ENCODE results near the gene HPRT1. TPM values are rescaled to one million over a fixed set of nuclear protein-coding genes. Genes with fewer than 3 reads are reported as not detected.
"Not testable (repeated sequence)": the region's sequence is repeated elsewhere in the genome, so short reads cannot be mapped to it uniquely, and the experiment has no call there.

HPRT1 gene, protein sequence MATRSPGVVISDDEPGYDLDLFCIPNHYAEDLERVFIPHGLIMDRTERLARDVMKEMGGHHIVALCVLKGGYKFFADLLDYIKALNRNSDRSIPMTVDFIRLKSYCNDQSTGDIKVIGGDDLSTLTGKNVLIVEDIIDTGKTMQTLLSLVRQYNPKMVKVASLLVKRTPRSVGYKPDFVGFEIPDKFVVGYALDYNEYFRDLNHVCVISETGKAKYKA
- total RNA-seq (2014; rRNA removed; shearing (Covaris generic)) = 25.0 and 51.9 TPM in 2 replicates

DNA sequence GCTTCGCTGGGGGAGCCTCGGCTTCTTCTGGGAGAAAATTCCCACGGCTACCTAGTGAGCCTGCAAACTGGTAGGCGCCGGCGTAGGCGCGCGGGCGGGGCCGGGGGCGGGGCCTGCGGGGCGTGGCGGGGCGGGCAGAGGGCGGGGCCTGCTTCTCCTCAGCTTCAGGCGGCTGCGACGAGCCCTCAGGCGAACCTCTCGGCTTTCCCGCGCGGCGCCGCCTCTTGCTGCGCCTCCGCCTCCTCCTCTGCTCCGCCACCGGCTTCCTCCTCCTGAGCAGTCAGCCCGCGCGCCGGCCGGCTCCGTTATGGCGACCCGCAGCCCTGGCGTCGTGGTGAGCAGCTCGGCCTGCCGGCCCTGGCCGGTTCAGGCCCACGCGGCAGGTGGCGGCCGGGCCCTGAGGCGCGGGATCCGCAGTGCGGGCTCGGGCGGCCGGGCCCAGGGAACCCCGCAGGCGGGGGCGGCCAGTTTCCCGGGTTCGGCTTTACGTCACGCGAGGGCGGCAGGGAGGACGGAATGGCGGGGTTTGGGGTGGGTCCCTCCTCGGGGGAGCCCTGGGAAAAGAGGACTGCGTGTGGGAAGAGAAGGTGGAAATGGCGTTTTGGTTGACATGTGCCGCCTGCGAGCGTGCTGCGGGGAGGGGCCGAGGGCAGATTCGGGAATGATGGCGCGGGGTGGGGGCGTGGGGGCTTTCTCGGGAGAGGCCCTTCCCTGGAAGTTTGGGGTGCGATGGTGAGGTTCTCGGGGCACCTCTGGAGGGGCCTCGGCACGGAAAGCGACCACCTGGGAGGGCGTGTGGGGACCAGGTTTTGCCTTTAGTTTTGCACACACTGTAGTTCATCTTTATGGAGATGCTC is at the start of gene HPRT1:
HPRT1 (plus strand) TSS at position 161 of the 857 bp plus-strand sequence; CDS start at position 308, 147 bp downstream.
- peak; percentile 83 for DNase-seq (ENCODE audit: low read depth)

DNA sequence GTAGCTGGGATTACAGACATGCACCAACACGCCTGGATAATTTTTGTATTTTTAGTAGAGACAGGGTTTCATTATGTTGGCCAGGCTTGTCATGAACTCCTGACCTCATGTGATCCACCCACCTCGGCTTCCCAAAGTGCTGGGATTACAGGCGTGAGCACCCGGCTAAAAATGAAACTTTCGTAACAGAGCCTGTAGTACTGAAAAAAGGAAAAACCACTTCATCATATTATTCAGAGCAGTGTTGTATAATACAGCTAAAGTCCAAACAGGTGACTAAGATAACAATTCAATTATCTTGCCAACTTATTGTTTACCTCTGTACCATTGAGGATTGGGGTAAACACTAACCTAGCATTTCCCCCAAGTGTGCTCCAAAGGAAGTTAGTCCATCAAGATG is 43.9 kb upstream of the HPRT1 start:
- no peak for DNase-seq (ENCODE audit: low read depth)

DNA sequence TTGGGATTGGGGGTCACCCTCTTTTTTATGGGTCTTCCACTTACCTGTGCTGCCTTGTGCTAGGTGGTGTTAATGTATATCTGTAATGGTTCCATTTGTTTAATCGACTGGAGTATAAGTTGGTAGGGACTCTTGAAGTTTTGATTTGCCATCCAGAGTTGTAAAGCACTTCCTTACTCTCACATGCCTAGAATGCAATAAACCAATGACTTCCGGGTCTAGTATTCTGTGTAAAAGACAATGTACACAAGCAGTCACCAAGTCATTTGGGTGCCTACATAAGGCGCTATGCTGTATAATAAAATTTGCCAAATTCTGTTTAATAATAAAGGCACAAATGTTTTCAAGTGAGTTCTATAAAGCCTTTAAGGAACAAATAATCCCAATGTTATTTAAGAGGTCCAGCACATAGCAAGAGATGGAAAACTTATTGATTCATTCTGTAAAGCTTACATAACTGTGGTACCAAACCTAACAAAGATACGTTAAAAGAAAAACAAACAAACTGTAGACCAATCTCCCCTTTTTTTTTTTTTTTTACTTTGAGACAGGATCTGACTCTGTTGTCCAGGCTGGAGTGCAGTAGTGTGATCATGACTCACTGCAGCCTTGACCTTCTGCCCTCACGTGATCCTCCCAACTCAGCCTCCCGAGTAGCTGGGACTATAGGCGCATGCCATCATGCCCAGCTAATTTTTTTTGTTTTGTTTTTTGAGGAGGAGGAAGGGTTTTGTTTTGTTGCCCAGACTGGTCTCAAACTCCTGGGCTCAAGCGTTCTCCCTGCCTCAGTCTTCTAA is 41.5 kb upstream of the HPRT1 start:
- DNase-seq (ENCODE audit: low read depth) = peak; percentile 51

DNA sequence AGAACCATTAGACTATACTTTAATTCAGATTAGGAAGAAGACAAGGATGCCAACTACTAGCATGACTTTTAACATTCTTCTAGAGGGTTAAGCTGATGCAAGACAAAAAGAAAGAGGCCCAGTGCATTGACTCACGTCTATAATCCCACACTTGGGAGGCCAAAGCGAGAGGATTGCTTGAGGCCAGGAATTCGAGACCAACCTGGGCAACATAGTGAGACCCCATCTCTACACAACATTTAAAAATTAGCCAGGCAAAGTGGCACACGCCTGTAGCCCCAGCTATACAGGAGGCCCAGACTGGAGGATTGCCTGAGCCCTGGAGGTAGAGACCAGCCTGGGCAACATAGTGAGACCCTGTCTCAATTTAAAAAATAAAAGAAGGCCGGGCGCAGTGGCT is 40.2 kb upstream of the HPRT1 start:
- no peak for DNase-seq (ENCODE audit: low read depth)

DNA sequence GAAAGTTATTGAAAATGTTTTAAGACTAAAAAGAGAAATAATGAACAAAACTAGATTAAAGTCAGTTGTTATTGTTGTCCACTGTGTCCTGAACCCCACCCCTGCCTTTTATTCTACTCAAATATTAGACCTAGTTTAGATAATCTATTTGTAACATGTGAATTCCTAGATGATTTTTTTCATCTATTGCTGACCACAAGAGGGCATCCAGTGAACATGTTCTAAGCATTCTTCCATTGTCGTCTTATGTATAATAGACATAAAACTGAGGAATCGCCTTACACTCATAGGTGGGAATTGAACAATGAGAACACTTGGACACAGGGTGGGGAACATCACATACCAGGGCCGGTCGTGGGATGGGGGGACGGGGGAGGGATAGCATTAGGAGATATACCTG is 36.4 kb upstream of the HPRT1 start:
- DNase-seq (ENCODE audit: low read depth) = peak; percentile 35

DNA sequence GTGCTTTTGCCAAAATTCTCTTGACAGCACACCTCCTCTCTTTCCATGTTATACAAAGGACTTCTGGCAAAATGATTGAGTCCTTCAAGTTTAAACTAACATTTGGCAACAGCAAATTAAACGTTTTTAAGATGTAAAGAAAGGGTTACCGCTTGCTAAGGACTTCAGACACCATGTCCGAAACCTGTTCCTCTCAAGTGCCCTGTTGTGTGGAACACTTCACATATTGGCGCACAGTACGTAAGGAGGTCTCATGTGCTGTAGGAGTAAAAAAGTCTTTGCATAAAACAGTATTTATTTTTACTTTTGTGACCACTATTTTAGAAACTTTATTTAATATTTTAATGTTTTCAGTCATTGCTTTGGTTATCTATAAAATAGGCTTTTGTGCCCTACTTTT is 33.7 kb upstream of the HPRT1 start:
- no peak for DNase-seq (ENCODE audit: low read depth)

DNA sequence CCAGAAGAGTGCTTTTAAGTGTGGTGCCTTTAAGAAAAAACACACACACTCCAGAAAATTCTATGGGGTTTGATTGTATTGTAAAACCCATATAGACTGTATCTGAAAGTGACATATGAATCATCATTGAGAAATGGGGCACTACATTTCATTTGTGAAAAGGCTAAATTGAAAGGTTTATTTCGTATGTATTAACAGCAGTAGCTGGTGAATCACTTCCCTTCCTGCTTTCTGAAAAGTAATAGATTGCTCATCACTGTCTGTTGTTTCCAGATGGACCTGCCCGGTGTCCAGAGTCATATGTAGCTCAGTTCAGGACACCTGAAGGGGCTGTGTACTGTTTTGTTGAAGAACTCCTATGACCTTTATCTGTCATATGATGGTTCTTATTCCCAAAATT is 28.1 kb upstream of the HPRT1 start:
- DNase-seq (ENCODE audit: low read depth) = peak; percentile 69

DNA sequence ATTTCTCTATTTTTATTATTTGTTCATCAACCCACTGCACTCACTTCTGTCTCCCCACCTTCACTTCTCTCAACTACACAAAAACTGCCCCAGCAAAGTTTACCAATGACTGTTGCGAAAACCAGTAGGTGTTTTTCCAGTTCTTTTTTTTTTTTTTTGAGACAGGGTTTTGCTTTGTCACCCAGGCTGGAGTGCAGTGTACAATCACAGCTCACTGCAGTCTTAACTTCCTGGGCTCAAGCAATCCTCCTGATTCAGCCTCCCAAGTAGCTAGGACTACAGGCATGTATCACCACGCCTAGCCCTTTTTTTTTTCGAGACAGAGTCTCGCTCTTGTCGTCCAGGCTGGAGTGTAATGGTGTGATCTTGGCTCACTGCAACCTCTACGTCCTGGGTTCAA is 24.1 kb upstream of the HPRT1 start:
- no peak for DNase-seq (ENCODE audit: low read depth)

DNA sequence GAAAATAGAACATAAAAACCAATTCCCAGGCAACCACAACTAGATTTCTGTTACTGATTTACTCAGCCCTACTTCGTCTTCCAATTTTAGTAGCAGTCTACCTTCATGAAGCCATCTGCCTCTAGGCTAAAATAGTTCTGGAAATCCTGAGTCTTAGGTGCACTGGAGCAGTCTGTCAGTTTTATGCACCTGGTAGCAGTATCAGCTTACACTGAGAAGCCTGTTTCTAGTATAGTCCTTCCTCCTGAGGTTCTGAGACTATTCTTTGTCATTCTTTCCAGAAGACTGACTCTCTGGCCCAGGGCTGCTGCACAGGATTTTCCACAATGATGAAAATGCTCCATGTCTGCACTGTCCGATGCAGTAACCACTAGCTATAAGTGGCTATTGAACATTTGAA is 16.9 kb upstream of the HPRT1 start:
- DNase-seq (ENCODE audit: low read depth) = no peak

DNA sequence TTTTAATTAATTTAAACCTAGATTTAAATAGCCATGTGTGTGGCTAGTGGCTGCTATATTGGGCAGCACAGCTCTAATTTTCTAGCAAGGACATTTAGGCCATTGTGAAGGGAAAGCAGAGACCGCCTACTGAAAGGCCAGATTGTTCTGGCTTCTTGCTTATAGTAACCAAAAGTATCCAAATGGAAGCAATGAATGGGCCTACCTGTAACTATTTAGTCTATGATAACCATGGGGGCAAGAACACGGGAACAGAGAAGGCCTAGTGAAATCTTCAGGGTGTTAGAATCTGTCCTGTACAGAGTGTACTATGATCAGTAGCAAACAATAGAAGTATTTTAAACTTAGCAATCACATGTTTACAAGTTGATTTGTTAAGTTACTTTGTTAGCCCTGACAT is 16.5 kb upstream of the HPRT1 start:
- no peak for DNase-seq (ENCODE audit: low read depth)

DNA sequence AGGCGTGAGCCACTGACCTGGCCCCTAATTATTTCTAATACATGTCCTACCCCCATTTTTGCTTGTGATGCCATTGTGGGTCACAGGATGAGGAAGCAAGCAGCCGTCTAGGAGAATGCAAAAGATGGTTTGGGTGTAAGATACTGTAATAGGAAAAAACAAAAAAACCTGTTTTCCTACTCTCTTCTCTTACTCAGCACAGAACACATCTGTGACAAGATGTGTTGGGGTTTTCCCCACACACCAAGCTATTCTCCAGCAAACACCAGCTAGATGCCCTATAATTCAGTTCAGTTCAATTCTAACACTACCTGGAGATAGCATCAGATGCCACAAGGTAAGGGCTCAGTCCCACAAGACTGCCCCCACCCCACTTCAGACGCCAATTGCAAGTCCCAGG is 15.3 kb upstream of the HPRT1 start:
- no peak for DNase-seq (ENCODE audit: low read depth)

DNA sequence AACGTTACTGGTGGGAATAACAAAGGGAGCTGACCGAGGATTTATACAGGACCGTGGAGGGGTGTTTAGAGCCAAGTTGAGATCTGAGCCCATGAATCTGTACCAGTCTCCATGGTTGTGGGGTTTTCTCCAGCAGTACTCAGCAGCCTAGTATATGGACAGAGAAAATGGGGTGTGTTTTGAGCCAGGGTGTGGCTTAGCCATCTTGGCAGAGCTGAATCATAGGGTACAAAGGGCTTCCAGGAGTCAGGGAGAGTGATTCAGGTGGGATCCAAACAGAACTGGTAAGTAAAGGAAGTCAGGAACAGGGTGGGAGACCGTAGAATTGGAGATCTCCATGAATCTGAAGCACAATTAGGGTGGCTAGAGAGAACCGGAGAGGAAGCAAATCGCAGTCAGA is 7.4 kb upstream of the HPRT1 start:
- DNase-seq (ENCODE audit: low read depth) = no peak

DNA sequence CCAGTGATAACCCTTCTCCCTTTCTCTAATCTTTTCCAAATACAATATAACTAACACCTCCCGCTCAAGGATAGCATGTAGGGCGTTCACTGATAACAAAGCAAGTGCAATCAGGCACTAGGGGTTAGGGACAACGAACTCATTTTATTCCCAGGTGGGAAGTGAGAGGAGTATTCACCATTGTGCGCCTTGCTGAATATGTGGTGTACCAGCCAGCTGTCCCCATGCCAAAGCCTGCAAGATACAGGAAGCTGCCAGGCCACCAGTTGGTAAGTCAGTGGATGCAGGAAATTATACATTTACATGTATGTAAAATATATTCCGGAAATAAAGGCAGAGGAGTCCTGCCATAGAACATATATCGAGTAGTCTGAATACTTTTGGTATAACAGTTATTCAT is 6.3 kb upstream of the HPRT1 start:
- no peak for DNase-seq (ENCODE audit: low read depth)

DNA sequence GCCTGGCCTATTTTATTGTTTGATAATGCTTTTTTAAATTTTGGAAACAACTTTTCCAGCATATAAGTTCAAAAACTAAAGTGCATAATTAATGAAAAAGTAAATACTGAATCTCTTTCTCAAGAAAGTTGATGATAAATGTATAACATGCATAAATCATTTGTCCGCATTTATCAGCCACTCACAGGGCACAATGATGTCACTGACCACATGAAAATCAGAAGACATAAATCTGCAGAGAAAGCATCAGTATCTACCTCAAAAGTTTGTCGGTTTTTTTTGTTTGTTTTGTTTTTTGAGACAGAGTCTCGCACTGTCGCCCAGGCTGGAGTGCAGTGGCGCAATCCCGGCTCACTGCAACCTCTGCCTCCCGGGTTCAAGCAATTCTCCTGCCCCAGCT is 5.5 kb upstream of the HPRT1 start:
- DNase-seq (ENCODE audit: low read depth) = no peak

DNA sequence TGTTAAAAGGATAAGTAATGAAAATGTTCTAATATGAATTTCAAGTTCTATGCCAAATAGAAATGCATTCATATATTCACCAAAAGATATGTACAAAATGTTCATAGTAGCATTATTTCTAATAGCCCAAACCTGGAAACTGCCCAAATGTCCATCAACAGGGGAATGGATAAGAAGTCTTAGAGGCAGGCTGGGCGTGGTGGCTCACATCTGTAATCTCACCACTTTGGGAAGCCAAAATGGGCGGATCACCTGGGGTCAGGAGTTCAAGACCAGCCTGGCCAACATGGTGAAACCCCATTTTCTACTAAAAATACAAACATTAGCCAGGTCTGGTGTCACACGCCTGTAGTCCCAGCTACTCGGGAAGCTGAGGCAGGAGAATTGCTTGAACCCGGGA is 2.3 kb upstream of the HPRT1 start:
- DNase-seq (ENCODE audit: low read depth) = no peak

DNA sequence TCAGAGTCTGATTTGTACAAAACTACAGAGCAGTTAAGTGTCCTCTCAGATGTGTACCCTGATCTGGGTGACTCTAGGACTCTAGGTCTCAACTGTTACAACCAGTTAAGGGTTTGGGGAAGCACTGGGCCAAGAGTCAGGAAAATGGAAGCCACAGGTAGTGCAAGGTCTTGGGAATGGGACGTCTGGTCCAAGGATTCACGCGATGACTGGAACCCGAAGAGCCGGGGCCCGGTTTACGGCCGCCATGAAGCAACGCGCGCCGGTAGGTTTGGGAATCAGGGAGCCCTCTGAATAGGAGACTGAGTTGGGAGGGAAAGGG is 321 bp upstream of the HPRT1 start:
- peak; percentile 57 for DNase-seq (ENCODE audit: low read depth)

DNA sequence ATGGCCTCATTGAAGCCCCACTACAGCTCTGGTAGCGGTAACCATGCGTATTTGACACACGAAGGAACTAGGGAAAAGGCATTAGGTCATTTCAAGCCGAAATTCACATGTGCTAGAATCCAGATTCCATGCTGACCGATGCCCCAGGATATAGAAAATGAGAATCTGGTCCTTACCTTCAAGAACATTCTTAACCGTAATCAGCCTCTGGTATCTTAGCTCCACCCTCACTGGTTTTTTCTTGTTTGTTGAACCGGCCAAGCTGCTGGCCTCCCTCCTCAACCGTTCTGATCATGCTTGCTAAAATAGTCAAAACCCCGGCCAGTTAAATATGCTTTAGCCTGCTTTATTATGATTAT is 876 bp downstream of the HPRT1 start:
- peak; percentile 46 for DNase-seq (ENCODE audit: low read depth)

DNA sequence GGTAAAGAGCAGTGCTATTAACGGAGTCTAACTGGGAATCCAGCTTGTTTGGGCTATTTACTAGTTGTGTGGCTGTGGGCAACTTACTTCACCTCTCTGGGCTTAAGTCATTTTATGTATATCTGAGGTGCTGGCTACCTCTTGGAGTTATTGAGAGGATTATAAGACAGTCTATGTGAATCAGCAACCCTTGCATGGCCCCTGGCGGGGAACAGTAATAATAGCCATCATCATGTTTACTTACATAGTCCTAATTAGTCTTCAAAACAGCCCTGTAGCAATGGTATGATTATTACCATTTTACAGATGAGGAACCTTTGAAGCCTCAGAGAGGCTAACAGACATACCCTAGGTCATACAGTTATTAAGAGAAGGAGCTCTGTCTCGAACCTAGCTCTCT is 1.5 kb downstream of the HPRT1 start:
- no peak for DNase-seq (ENCODE audit: low read depth)

DNA sequence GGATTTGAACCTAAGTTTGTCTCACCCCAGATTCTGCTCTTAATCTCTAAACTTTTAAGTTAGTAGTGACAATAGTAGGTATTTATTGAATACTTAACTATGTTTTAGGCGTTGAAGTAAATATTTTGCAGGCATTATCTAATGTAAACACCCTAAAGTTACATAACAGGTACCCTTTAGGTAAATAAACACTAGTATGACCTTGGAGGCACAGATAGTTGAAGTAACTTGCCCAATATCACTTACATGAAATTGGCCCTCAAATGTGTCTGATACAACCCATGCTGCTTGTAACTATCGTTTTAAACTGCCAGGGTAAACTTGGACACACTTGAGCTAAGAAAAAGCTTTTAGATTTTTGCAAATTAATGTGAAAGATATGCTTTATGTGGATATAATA is 3.0 kb downstream of the HPRT1 start:
- DNase-seq (ENCODE audit: low read depth) = no peak

DNA sequence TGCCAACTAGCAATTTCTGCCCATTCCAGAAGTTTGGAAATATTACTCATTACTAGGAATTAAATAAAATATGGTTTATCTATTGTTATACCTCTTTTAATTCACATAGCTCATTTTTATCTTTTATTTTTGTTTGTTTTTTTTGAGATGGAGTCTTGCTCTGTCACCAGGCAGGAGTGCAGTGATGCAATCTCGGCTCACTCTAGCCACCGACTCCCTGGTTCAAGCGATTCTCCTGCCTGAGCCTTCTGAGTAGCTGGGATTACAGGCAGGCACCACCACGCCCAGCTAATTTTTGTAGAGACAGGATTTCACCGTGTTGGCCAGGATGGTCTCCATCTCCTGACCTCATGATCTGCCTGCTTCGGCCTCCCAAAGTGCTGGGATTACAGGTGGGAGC is 4.5 kb downstream of the HPRT1 start:
- not testable (repeated sequence) for DNase-seq (ENCODE audit: low read depth)

DNA sequence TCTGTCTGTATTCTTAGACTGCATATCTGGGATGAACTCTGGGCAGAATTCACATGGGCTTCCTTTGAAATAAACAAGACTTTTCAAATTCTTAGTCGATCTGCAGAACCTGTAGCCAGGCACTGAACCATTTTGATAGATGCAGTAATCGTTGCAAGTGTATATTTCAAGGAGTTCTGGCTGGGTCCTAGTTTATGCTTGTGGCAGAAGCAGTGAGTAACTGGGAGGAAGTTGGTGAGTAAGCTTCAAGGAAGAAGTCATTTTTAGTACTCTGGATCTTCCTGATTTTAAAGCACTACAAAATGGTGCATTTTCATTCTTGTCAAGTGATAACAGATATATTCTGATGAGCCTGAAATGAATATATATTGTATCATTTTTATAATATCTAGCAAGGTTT is 9.5 kb downstream of the HPRT1 start:
- DNase-seq (ENCODE audit: low read depth) = peak; percentile 73

DNA sequence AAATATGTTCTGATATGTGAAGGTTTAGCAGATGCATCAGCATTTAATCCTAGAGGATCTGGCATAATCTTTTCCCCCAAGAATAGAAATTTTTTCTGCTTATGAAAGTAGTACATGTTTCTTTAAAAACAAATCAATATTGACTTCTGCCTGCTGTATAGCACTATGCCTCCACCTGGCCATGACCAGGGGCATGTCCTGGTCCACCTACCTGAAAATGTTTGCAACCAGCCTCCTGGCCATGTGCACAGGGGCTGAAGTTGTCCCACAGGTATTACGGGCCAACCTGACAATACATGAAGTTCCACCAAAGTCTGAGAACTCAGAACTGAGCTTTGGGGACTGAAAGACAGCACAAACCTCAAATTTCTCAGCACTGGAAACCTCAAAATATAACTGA is 10.0 kb downstream of the HPRT1 start:
- no peak for DNase-seq (ENCODE audit: low read depth)

DNA sequence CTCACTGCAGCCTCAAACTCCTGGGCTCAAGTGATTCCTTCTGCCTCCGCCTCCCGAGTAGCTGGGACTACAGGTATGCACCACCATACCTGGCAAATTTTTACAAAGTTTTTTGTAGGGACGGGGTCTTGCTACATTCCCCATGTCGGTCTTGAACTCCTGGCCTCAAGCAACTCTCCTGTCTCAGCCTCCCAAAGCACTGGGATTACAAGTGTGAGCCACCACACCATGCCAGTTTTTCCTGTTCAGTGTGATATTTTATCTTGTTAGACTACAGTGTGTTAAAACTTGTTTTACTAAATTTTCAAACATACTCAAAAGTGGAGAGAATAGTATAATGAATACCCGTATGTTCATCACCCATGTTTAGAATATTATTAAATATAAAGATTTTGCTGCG is 12.1 kb downstream of the HPRT1 start:
- no peak for DNase-seq (ENCODE audit: low read depth)

All from M059J (cell line).